OCI-LY3 (cell line): ENCODE measurements around the gene CSNK1G3.

Source experiments
- H2AFZ ChIP-seq: fragments of 200-600, 300-600 bp; shearing (Covaris generic); 2 replicates; pipeline ENCODE4 v1.6.0; 2014; ENCODE audit warnings: antibody characterized with exemption, low read depth, low read length
- H3K27ac ChIP-seq: fragments of 200-600, 300-600 bp; sonication (generic); 2 replicates; pipeline ENCODE4 v1.5.1; 2014; ENCODE audit warnings: mild to moderate bottlenecking, low read length, moderate library complexity, mixed read lengths
- H3K27me3 ChIP-seq: fragments of 200-600, 300-600 bp; sonication (generic); 2 replicates; pipeline ENCODE4 v1.6.1; 2014; ENCODE audit warnings: low read depth, low read length, mixed read lengths
- H3K36me3 ChIP-seq: fragments of 200-600, 300-600 bp; sonication (generic); replicated peaks from 2 replicates; pipeline ENCODE3; 2014; ENCODE audit warnings: low read depth, low read length, mixed read lengths
- H3K4me1 ChIP-seq: fragments of 300-600, 200-600 bp; sonication (generic); 2 replicates; pipeline ENCODE4 v1.6.1; 2014; ENCODE audit warnings: low read length, mixed read lengths
- H3K4me2 ChIP-seq: fragments of 200-600, 300-600 bp; sonication (generic); 2 replicates; pipeline ENCODE4 v1.6.1; 2014; ENCODE audit warnings: low read length, mixed read lengths
- H3K4me3 ChIP-seq: fragments of 300-600, 200-600 bp; sonication (generic); 2 replicates; pipeline ENCODE4 v1.5.1; 2014; ENCODE audit warnings: antibody characterized with exemption, mild to moderate bottlenecking, low read length, moderate library complexity
- H3K79me2 ChIP-seq: fragments of 300-600, 200-600 bp; shearing (Covaris generic); 2 replicates; pipeline ENCODE4 v1.6.1; 2014; ENCODE audit warnings: mild to moderate bottlenecking, low read length, mixed read lengths
- H3K9ac ChIP-seq: fragments of 300-600, 200-600 bp; shearing (Covaris generic); 2 replicates; pipeline ENCODE4 v1.6.0; 2014; ENCODE audit warnings: mild to moderate bottlenecking, low read length, moderate library complexity
- H3K9me3 ChIP-seq: fragments of 200-600, 300-600 bp; shearing (Covaris generic); 2 replicates; pipeline ENCODE4 v1.6.1; 2014; ENCODE audit warnings: low read length, mixed read lengths; ENCODE audit not compliant: insufficient read depth
- H4K20me1 ChIP-seq: fragments of 200-600, 300-600 bp; sonication (generic); 2 replicates; pipeline ENCODE4 v1.6.1; 2016; ENCODE audit warnings: low read length, mixed read lengths; ENCODE audit not compliant: insufficient read depth
- CTCF ChIP-seq: fragments of 200-600, 300-600 bp; sonication (generic); IDR thresholded peaks from 2 replicates; pipeline ENCODE4 v1.5.1; 2014; ENCODE audit warnings: antibody characterized with exemption, low read length, low read depth
- EZH2phosphoT487 ChIP-seq: fragments of 200-600 bp; shearing (Covaris generic); IDR thresholded peaks from 2 replicates; pipeline ENCODE4 v1.6.1; 2018; ENCODE audit warnings: antibody characterized with exemption, mixed run types, low read depth

Gene CSNK1G3

GRCh38 chr5:123528878-123529277 lies 16.9 kb downstream of the CSNK1G3 start:
- no peaks in the 10 kb centered on the region for H3K27me3 ChIP-seq
- H3K4me1 ChIP-seq: no peaks in the 10 kb centered on the region
- H3K79me2 ChIP-seq: peaks cover 47% of the 10 kb centered on the region
- TF ChIP-seq CTCF: no peak
- H3K9me3 ChIP-seq: no peaks in the 10 kb centered on the region
- H4K20me1 ChIP-seq: peaks cover 21% of the 10 kb centered on the region
- no peaks in the 10 kb centered on the region for H3K36me3 ChIP-seq
- no peak overlapping the region for H2AFZ ChIP-seq
- no peak overlapping the region for H3K4me3 ChIP-seq
- H3K4me2 ChIP-seq: no peak overlapping the region
- no peak overlapping the region for H3K27ac ChIP-seq
- no peak overlapping the region for H3K9ac ChIP-seq

DNA sequence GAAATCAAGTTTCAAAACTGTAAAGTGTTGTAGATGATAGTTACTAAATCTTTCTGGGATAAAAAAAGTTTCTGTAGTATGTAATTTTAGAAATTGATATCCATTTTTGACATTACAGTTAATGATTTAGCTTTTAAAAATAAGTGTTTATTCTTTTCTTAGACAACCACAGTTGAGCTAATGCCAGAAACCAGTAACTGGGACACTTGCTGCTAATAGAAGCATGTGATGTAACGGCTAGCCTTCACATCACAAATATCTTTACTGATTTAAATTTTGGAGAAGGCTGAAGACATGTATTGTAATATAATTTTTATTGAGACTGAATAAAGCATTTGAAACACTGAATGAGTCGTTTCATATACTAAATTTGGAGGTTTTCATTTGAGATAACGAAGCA lies 18.8 kb downstream of the CSNK1G3 start:
- no peaks in the 10 kb centered on the region for H3K27me3 ChIP-seq
- TF ChIP-seq CTCF: no peak
- no peak for TF ChIP-seq EZH2phosphoT487
- H4K20me1 ChIP-seq: peaks cover 16% of the 10 kb centered on the region; the same call in 1 of the 2 replicates
- peaks cover 32% of the 10 kb centered on the region for H3K79me2 ChIP-seq
- H3K4me2 ChIP-seq: no peak overlapping the region
- no peaks in the 10 kb centered on the region for H3K36me3 ChIP-seq
- no peak overlapping the region for H3K27ac ChIP-seq
- H3K9ac ChIP-seq: no peak overlapping the region
- H3K4me1 ChIP-seq: no peaks in the 10 kb centered on the region
- no peaks in the 10 kb centered on the region for H3K9me3 ChIP-seq
- no peak overlapping the region for H3K4me3 ChIP-seq
- no peak overlapping the region for H2AFZ ChIP-seq

DNA sequence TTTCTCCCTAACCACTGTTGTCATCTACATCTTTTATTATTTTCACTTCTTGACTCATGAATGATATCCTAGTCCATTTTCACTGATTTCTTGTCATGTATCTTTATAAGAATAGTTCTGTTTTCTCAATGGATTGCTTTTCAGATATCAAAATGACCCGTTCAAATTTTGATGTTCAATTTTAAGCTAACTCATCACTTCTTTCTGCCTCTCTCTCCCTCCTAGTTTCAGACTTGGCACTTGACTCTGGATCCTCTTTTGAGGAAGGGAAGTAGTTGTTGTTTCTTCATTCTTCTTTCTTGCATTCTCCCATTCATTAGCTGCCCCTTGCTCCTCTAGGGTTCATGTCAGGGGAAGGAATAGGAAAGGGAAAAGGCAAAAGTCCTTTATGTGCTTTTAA lies 23.7 kb downstream of the CSNK1G3 start:
- Histone ChIP-seq H3K36me3 (no peaks in the 10 kb centered on the region), H3K4me1 (no peaks in the 10 kb centered on the region; the same call in 1 of the 2 replicates), H4K20me1 (no peaks in the 10 kb centered on the region), H2AFZ (no peak overlapping the region), H3K4me2 (no peak overlapping the region), H3K9me3 (no peaks in the 10 kb centered on the region), H3K27ac (no peak overlapping the region), H3K27me3 (no peaks in the 10 kb centered on the region), H3K79me2 (peaks cover 15% of the 10 kb centered on the region), H3K9ac (no peak overlapping the region), H3K4me3 (no peak overlapping the region)
- TF ChIP-seq CTCF (no peak), EZH2phosphoT487 (no peak)

GRCh38 chr5:123537256-123537655 lies 25.3 kb downstream of the CSNK1G3 start:
- Histone ChIP-seq H3K36me3 (no peaks in the 10 kb centered on the region), H3K4me2 (no peak overlapping the region), H3K4me3 (no peak overlapping the region), H3K27ac (no peak overlapping the region), H3K4me1 (no peaks in the 10 kb centered on the region; the same call in 1 of the 2 replicates), H4K20me1 (no peaks in the 10 kb centered on the region), H3K9ac (no peak overlapping the region), H2AFZ (no peak overlapping the region), H3K9me3 (no peaks in the 10 kb centered on the region), H3K27me3 (no peaks in the 10 kb centered on the region), H3K79me2 (peaks cover 21% of the 10 kb centered on the region)
- TF ChIP-seq EZH2phosphoT487 (no peak), CTCF (no peak)
